ENCODE measurements around the gene TMEM108. TPM values are rescaled to one million over a fixed set of nuclear protein-coding genes. Genes with fewer than 3 reads are reported as not detected.

The TMEM108 gene
- total RNA-seq, 2 experiments from 2014 or later = not detected

- H3K4me1 ChIP-seq (ENCODE audit: insufficient read depth, low read length, poor library complexity, severe bottlenecking) = peaks cover 4% of the 10 kb centered on the region
- POLR2A ChIA-PET = no interaction called here
- BruUV-seq (replicated peaks) = no TSS peak
- H3K27ac ChIP-seq (ENCODE audit: low read depth, low read length, poor library complexity, severe bottlenecking) = no peak overlapping the region
- intact Hi-C loops (cut with micrococcal nuclease; ENCODE audit: unreplicated experiment) = no loop called here
- H3K36me3 ChIP-seq (ENCODE audit: insufficient read depth, low read length) = no peaks in the 10 kb centered on the region
- H3K4me3 ChIP-seq (ENCODE audit: low read depth, low read length, poor library complexity, severe bottlenecking) = no peak overlapping the region
- no peaks in the 10 kb centered on the region for H3K9me3 ChIP-seq (ENCODE audit: low read length)
- no peaks in the 10 kb centered on the region for H3K9me2 ChIP-seq (ENCODE audit: insufficient read depth, low read length)
- H2AFZ ChIP-seq (ENCODE audit: low read length) = no peak overlapping the region
- no peak overlapping the region for H3K4me2 ChIP-seq (ENCODE audit: low read length)
- no peak for DNase-seq (ENCODE audit: low spot score)
- H3K79me2 ChIP-seq (ENCODE audit: insufficient read depth, low read depth, low read length) = no peaks in the 10 kb centered on the region
- CTCF ChIA-PET (ENCODE audit: unreplicated experiment) = no interaction called here
- H4K20me1 ChIP-seq (ENCODE audit: insufficient read depth, low read length) = no peaks in the 10 kb centered on the region
- TF ChIP-seq EZH2phosphoT487 (IDR thresholded peaks at IDR 0.05; ENCODE audit: borderline replicate concordance, low read depth, low read length) = no peak
- TF ChIP-seq CTCF (conservative IDR thresholded peaks at IDR 0.05; ENCODE audit: low read length) = no peak
Measured at GRCh38 chr3:133428552-133428951, 390.4 kb downstream of the TMEM108 start.

GRCh38 chr3:133429063-133429462 lies 390.9 kb downstream of the TMEM108 start:
- no peak overlapping the region for H3K4me2 ChIP-seq (ENCODE audit: low read length)
- intact Hi-C loops (cut with micrococcal nuclease; ENCODE audit: unreplicated experiment) = no loop called here
- no peaks in the 10 kb centered on the region for H3K9me2 ChIP-seq (ENCODE audit: insufficient read depth, low read length)
- no peaks in the 10 kb centered on the region for H3K4me1 ChIP-seq (ENCODE audit: insufficient read depth, low read length, poor library complexity, severe bottlenecking)
- H3K79me2 ChIP-seq (ENCODE audit: insufficient read depth, low read depth, low read length) = no peaks in the 10 kb centered on the region
- POLR2A ChIA-PET = no interaction called here
- CTCF ChIA-PET (ENCODE audit: unreplicated experiment) = no interaction called here
- DNase-seq (ENCODE audit: low spot score) = no peak
- H3K27ac ChIP-seq (ENCODE audit: low read depth, low read length, poor library complexity, severe bottlenecking) = no peak overlapping the region
- no TSS peak for BruUV-seq (replicated peaks)
- H2AFZ ChIP-seq (ENCODE audit: low read length) = no peak overlapping the region
- no peaks in the 10 kb centered on the region for H3K36me3 ChIP-seq (ENCODE audit: insufficient read depth, low read length)
- H3K4me3 ChIP-seq (ENCODE audit: low read depth, low read length, poor library complexity, severe bottlenecking) = no peak overlapping the region
- H3K9me3 ChIP-seq (ENCODE audit: low read length) = no peaks in the 10 kb centered on the region
- H4K20me1 ChIP-seq (ENCODE audit: insufficient read depth, low read length) = no peaks in the 10 kb centered on the region
- TF ChIP-seq CTCF (conservative IDR thresholded peaks at IDR 0.05; ENCODE audit: low read length) (peak; percentile 53), EZH2phosphoT487 (IDR thresholded peaks at IDR 0.05; ENCODE audit: borderline replicate concordance, low read depth, low read length) (no peak)

GRCh38 chr3:133439563-133439962 lies 401.4 kb downstream of the TMEM108 start:
- no peaks in the 10 kb centered on the region for H4K20me1 ChIP-seq (ENCODE audit: insufficient read depth, low read length)
- BruUV-seq (replicated peaks) = no TSS peak
- peaks cover 12% of the 10 kb centered on the region; the same call in 1 of the 2 replicates for H3K36me3 ChIP-seq (ENCODE audit: insufficient read depth, low read length)
- no peak overlapping the region for H3K27ac ChIP-seq (ENCODE audit: low read depth, low read length, poor library complexity, severe bottlenecking)
- TF ChIP-seq CTCF (conservative IDR thresholded peaks at IDR 0.05; ENCODE audit: low read length) (no peak), EZH2phosphoT487 (IDR thresholded peaks at IDR 0.05; ENCODE audit: borderline replicate concordance, low read depth, low read length) (no peak)
- H3K9me3 ChIP-seq (ENCODE audit: low read length) = peaks cover 8% of the 10 kb centered on the region; the same call in 1 of the 2 replicates
- intact Hi-C loops (cut with micrococcal nuclease; ENCODE audit: unreplicated experiment) = no loop called here
- no peak overlapping the region for H3K4me2 ChIP-seq (ENCODE audit: low read length)
- H3K9me2 ChIP-seq (ENCODE audit: insufficient read depth, low read length) = no peaks in the 10 kb centered on the region
- H3K79me2 ChIP-seq (ENCODE audit: insufficient read depth, low read depth, low read length) = no peaks in the 10 kb centered on the region
- ChIA-PET CTCF (ENCODE audit: unreplicated experiment) (no interaction called here), POLR2A (no interaction called here)
- no peak for DNase-seq (ENCODE audit: low spot score)
- H2AFZ ChIP-seq (ENCODE audit: low read length) = no peak overlapping the region
- no peak overlapping the region for H3K4me3 ChIP-seq (ENCODE audit: low read depth, low read length, poor library complexity, severe bottlenecking)
- H3K4me1 ChIP-seq (ENCODE audit: insufficient read depth, low read length, poor library complexity, severe bottlenecking) = peaks cover 30% of the 10 kb centered on the region
